Fibroblast of pulmonary artery (primary cell): ENCODE measurements around the gene RYR3.

Experiments
- DNase-seq: peaks from one replicate; pipeline ENCODE4 v3.0.0-alpha.2; 2010; ENCODE audit warnings: low read depth
- H3K4me3 ChIP-seq: replicated peaks from 2 replicates; pipeline ENCODE4 v1.5.1; 2011; ENCODE audit warnings: low read depth, mild to moderate bottlenecking, control low read depth, low read length, moderate library complexity
- TF ChIP-seq, protein P1 (sequence below): IDR thresholded peaks from 2 replicates; pipeline ENCODE4 v1.5.1; 2011; ENCODE audit warnings: mild to moderate bottlenecking, control low read depth, low read length, inconsistent platforms; ENCODE audit errors: missing control alignments

The RYR3 gene

GRCh38 chr15:33451385-33451784, 140.6 kb downstream of the RYR3 start:
- TF ChIP-seq, protein P1, sequence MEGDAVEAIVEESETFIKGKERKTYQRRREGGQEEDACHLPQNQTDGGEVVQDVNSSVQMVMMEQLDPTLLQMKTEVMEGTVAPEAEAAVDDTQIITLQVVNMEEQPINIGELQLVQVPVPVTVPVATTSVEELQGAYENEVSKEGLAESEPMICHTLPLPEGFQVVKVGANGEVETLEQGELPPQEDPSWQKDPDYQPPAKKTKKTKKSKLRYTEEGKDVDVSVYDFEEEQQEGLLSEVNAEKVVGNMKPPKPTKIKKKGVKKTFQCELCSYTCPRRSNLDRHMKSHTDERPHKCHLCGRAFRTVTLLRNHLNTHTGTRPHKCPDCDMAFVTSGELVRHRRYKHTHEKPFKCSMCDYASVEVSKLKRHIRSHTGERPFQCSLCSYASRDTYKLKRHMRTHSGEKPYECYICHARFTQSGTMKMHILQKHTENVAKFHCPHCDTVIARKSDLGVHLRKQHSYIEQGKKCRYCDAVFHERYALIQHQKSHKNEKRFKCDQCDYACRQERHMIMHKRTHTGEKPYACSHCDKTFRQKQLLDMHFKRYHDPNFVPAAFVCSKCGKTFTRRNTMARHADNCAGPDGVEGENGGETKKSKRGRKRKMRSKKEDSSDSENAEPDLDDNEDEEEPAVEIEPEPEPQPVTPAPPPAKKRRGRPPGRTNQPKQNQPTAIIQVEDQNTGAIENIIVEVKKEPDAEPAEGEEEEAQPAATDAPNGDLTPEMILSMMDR, result no peak

DNA sequence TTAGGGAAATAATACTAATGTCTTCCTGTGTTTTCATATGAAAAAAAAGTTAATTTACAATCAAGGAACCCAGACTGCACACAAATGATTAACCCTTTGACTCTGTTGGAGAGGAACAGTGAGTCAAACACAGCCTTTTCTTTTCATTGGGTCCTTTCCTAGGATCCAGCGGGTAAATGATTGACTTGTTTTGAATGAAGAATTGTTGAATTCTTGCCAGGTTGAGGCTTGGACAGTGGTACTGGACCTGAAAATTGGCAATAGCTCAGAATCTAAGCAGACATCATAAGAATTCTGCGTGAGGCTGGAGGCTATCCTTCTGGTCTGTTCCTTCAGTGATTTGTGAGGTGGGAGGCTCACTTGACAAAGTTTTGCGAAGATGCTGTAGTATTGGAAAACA, 143.0 kb downstream of the RYR3 start:
- TF ChIP-seq, protein P1, result no peak
- no peak for DNase-seq
- H3K4me3 ChIP-seq, result no peak overlapping the region

More at GRCh38 chr15:33451385-33451784, 140.6 kb downstream of the RYR3 start:
- DNase-seq, result no peak
- no peak overlapping the region for H3K4me3 ChIP-seq

DNA sequence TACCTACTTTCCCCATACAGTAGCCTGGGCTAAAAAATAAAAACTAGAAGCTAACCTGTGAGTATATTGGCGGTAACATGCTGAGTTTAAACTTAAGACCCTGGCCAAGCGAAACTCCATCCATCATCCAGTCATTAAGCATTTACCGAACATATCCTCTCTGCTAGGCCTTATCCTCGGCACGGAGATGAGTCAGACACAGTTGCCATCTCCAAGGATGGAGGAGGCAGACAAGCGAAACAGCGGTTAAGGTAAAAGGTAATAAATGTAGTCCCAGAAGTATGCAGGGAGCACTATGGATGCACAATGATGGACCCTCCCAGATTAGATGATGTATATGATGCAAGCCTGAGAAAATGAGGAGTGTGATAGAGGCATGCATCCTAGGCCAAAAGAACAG, 143.6 kb downstream of the RYR3 start:
- no peak for DNase-seq
- H3K4me3 ChIP-seq, result no peak overlapping the region
- TF ChIP-seq, protein P1, result no peak

DNA sequence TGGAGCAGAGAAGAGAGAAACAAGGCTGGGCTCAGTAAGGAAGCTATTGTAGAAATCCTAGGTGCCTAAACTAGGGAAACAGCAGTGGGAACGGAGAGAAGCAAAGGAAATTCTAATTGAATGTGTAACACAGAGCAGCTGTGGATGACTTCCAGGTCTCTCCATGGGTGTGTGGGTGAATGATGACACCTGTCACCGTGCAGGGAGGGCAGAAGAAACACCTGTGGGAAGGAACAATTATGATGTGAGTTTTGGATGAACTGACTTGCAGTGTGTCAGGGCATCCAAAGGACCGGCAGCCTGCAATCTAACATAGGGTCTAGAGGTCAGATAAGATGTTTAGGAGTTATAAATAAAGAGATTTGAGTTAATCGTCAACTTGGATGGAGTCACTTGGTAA, 144.2 kb downstream of the RYR3 start:
- no peak overlapping the region for H3K4me3 ChIP-seq
- no peak for DNase-seq
- TF ChIP-seq, protein P1, result no peak

DNA sequence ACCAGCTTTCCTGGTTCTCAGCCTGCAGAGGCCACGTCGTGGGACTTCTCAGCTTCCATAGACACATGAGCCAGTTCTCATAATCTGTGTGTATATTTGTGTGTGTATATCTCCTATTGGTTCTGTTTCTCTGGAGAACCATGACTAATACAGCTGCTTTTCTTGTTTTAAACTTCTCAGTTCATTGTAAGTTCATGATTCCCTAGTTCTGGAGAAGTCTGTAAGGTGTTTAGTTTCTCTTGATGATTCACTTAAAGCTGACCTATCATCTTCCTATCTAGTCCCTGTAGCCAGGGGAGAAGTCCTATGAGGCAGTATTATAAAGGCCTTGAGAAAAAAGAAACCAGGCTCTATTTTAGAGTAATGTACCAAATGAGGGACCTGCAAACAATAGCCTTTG, 147.7 kb downstream of the RYR3 start:
- H3K4me3 ChIP-seq, result no peak overlapping the region
- DNase-seq, result no peak
- TF ChIP-seq, protein P1, result no peak

DNA sequence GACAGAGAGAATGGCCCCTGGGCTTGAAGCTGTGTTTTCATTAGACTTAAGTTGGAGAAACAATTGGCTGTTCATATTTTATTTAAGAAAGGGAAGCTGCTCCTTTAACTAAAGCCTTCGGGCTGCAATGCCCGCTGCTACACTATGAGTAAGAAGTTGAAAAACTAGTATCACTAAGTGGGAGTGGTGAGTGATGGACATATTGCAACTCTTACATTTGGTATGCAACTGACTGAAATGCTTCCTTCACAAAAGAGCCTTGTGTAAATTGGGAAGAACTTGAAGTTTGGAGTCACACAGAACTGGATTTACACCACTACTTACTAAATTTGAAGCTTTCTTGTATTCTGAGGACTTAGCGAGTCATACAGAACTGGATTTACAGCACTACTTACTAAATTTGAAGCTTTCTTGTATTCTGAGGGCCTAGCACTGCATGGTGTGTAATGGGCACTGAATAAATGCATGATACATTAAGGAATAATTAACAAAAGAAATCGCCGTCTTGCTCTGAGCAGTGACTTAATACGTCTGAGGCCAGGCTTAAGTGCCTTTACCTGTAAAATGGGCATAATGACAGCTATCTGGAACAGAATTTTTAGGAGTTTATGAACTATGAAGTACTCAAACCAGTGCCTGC, 149.5 kb downstream of the RYR3 start:
- H3K4me3 ChIP-seq, result no peak overlapping the region
- TF ChIP-seq, protein P1, result no peak
- DNase-seq, result no peak

- no peak for DNase-seq
- H3K4me3 ChIP-seq, result no peak overlapping the region
- TF ChIP-seq, protein P1, result no peak
Measured at GRCh38 chr15:33461671-33462070, 150.9 kb downstream of the RYR3 start.
